Loucy (cell line): Measurements from ENCODE around the gene ITIH3.

Source experiments
- CTCF ChIP-seq: fragments of 200-600 bp; sonication (generic); conservative IDR thresholded peaks from 2 replicates; pipeline ENCODE4 v1.5.1; 2014; ENCODE audit warnings: mild to moderate bottlenecking, antibody characterized with exemption, low read length
- EZH2phosphoT487 ChIP-seq: fragments of 200-600 bp; IDR thresholded peaks from 2 replicates; pipeline ENCODE4 v1.6.1; 2018; ENCODE audit warnings: antibody characterized with exemption, mild to moderate bottlenecking, moderate library complexity, borderline replicate concordance

- TF ChIP-seq CTCF (no peak), EZH2phosphoT487 (no peak)
Observed at GRCh38 chr3:52842424-52842823, 47.8 kb downstream of the ITIH3 start.
